OCI-LY1 (cell line): ENCODE results near the gene RNF182.
"Not testable (repeated sequence)": the region's sequence is repeated elsewhere in the genome, so short reads cannot be mapped to it uniquely, and the experiment has no call there.

Experiments used
- CTCF ChIP-seq: fragments of 200-600 bp; sonication (generic), shearing (Covaris generic); IDR thresholded peaks from 2 replicates; pipeline ENCODE4 v1.5.1; 2017; ENCODE audit warnings: mild to moderate bottlenecking, antibody characterized with exemption, low read length, moderate library complexity, mixed read lengths
- EZH2 ChIP-seq: fragments of 200-600 bp; sonication (generic), shearing (Covaris generic); IDR thresholded peaks from 2 replicates; pipeline ENCODE4 v1.8.0; 2017; ENCODE audit warnings: borderline replicate concordance, mixed run types, mild to moderate bottlenecking, antibody characterized with exemption, low read length, moderate library complexity, mixed read lengths

GRCh38 chr6:13972602-13973001, 47.9 kb downstream of the RNF182 start:
- not testable (repeated sequence) for TF ChIP-seq CTCF, EZH2
